Neuronal stem cell (in vitro differentiated cells): ENCODE results near the gene PRRX2.

Experiments used
- DNase-seq: peaks from one replicate; pipeline ENCODE4 v3.0.0-alpha.2; 2013; ENCODE audit warnings: low spot score
- H2AFZ ChIP-seq: one replicate; pipeline ENCODE4 v1.6.1; 2013; ENCODE audit warnings: mild to moderate bottlenecking, low read length, inconsistent platforms
- H2AK5ac ChIP-seq: 2 replicates; pipeline ENCODE4 v1.6.1; 2013; ENCODE audit warnings: low read depth, mild to moderate bottlenecking, inconsistent platforms, low read length, moderate library complexity, mixed read lengths
- H2BK120ac ChIP-seq: 2 replicates; pipeline ENCODE4 v1.6.1; 2013; ENCODE audit warnings: low read depth, mild to moderate bottlenecking, inconsistent platforms, low read length, moderate library complexity, mixed read lengths
- H2BK12ac ChIP-seq: one replicate; pipeline ENCODE4 v1.6.1; 2013; ENCODE audit warnings: low read length, inconsistent platforms
- H2BK15ac ChIP-seq: 2 replicates; pipeline ENCODE4 v1.6.1; 2013; ENCODE audit warnings: mild to moderate bottlenecking, low read length, inconsistent platforms, mixed read lengths
- H2BK5ac ChIP-seq: one replicate; pipeline ENCODE4 v1.6.1; 2013; ENCODE audit warnings: inconsistent platforms, mild to moderate bottlenecking, low read length, moderate library complexity
- H3K14ac ChIP-seq: one replicate; pipeline ENCODE4 v1.6.1; 2013; ENCODE audit warnings: low read length, inconsistent platforms
- H3K18ac ChIP-seq: 2 replicates; pipeline ENCODE4 v1.6.1; 2013; ENCODE audit warnings: low read length, inconsistent platforms
- H3K23ac ChIP-seq: 2 replicates; pipeline ENCODE4 v1.6.1; 2013; ENCODE audit warnings: low read depth, mild to moderate bottlenecking, mixed read lengths, low read length, inconsistent platforms; ENCODE audit not compliant: poor library complexity
- H3K27ac ChIP-seq: replicated peaks from 3 replicates; pipeline ENCODE4 v1.5.1; 2013; ENCODE audit warnings: low read length, inconsistent platforms
- H3K27me3 ChIP-seq, 3 experiments: 2 replicates each; pipeline ENCODE4 v1.6.1; 2013; ENCODE audit warnings: low read length in 3 of 3, mild to moderate bottlenecking in 2 of 3, inconsistent platforms in 1 of 3, low read depth in 1 of 3, mixed read lengths in 1 of 3, moderate library complexity in 1 of 3; ENCODE audit not compliant: control insufficient read depth in 3 of 3, insufficient read depth in 3 of 3
- H3K36me3 ChIP-seq, 2 donors: replicated peaks in 1 of 2; 2 replicates each; pipeline ENCODE4 v1.6.1; 2013; ENCODE audit warnings: low read length in 2 of 2; ENCODE audit not compliant: control insufficient read depth in 2 of 2, insufficient read depth in 2 of 2
- H3K4ac ChIP-seq: 2 replicates; pipeline ENCODE4 v1.6.1; 2013; ENCODE audit warnings: inconsistent platforms, mild to moderate bottlenecking, low read length, moderate library complexity
- H3K4me1 ChIP-seq, 2 donors: 1 replicate in 1 of 2; 2 replicates in 1 of 2; pipeline ENCODE4 v1.6.1; 2013; ENCODE audit warnings: low read length in 2 of 2, low read depth in 1 of 2; ENCODE audit not compliant: control insufficient read depth in 2 of 2, insufficient read depth in 1 of 2
- H3K4me2 ChIP-seq: one replicate; pipeline ENCODE4 v1.6.1; 2013; ENCODE audit warnings: mild to moderate bottlenecking, low read length, inconsistent platforms; ENCODE audit not compliant: insufficient read depth, poor library complexity, severe bottlenecking
- H3K4me3 ChIP-seq, 2 donors: 2 replicates each; pipeline ENCODE4 v1.5.1; 2013; ENCODE audit warnings: low read length in 2 of 2, mild to moderate bottlenecking in 2 of 2, inconsistent platforms in 1 of 2, moderate library complexity in 1 of 2
- H3K79me1 ChIP-seq: one replicate; pipeline ENCODE4 v1.6.1; 2013; ENCODE audit warnings: low read depth, mild to moderate bottlenecking, inconsistent platforms, low read length, moderate library complexity
- H3K9ac ChIP-seq: one replicate; pipeline ENCODE4 v1.6.1; 2013; ENCODE audit warnings: mild to moderate bottlenecking, low read depth, low read length, inconsistent platforms; ENCODE audit not compliant: poor library complexity
- H3K9me3 ChIP-seq, 2 donors: replicated peaks in 1 of 2; 2 replicates each; pipeline versions ENCODE3 to v1.6.1; 2013; ENCODE audit warnings: low read length in 2 of 2, mild to moderate bottlenecking in 2 of 2, inconsistent platforms in 1 of 2, low read depth in 1 of 2, mixed read lengths in 1 of 2, moderate library complexity in 1 of 2; ENCODE audit not compliant: control insufficient read depth in 2 of 2, insufficient read depth in 1 of 2
- H4K8ac ChIP-seq: one replicate; pipeline ENCODE4 v1.6.1; 2013; ENCODE audit warnings: low read depth, mild to moderate bottlenecking, inconsistent platforms, low read length, moderate library complexity
- H4K91ac ChIP-seq: one replicate; pipeline ENCODE4 v1.6.1; 2013; ENCODE audit warnings: low read length, low read depth, mild to moderate bottlenecking, inconsistent platforms; ENCODE audit not compliant: poor library complexity
- WGBS, 2 donors: extraction: QIAGEN DNeasy Blood & Tissue Kit; methylation state at CpG; one replicate each; pipeline ENCODE4 v1.1.7; 2013; ENCODE audit warnings: missing lambda C conversion rate in 2 of 2, mixed read lengths in 1 of 2; ENCODE audit not compliant: insufficient read length in 2 of 2, insufficient replicate concordance in 1 of 2; ENCODE audit errors: extremely low coverage in 2 of 2; 5-methylcytosine and 5-hydroxymethylcytosine counted together

The PRRX2 gene

GRCh38 chr9:129724456-129725190 lies 59.2 kb downstream of the PRRX2 start:
- Histone ChIP-seq H3K4me2 (no peak overlapping the region), H3K14ac (no peak overlapping the region), H3K4me3 (no peak overlapping the region), H2BK15ac (no peak overlapping the region), H2AFZ (no peak overlapping the region), H3K27me3 (peaks cover 0 to 9% (median 0%) of the 10 kb centered on the region in 3 experiments), H3K9ac (no peak overlapping the region), H3K27ac (no peak overlapping the region), H3K4ac (no peak overlapping the region), H2BK5ac (no peak overlapping the region), H2BK12ac (no peak overlapping the region), H4K91ac (no peak overlapping the region), H4K8ac (no peak overlapping the region), H3K18ac (peak overlapping the region; percentile 19), H3K23ac (no peak overlapping the region), H3K9me3 (no peaks in the 10 kb centered on the region), H2BK120ac (no peak overlapping the region), H3K4me1 (peaks cover 0 to 1% of the 10 kb centered on the region in 2 donors), H3K36me3 (no peaks in the 10 kb centered on the region), H3K79me1 (peaks cover 7% of the 10 kb centered on the region), H2AK5ac (no peak overlapping the region)
- DNase-seq, result no peak
- no CpG with 5 or more reads among the region's 16 CpGs for WGBS, 2 donors

GRCh38 chr9:129725795-129726251 lies 60.4 kb downstream of the PRRX2 start:
- Histone ChIP-seq H3K4me2 (no peak overlapping the region), H3K23ac (no peak overlapping the region), H3K4me1 (peaks cover 0 to 1% of the 10 kb centered on the region in 2 donors), H3K14ac (no peak overlapping the region), H3K27ac (no peak overlapping the region), H4K91ac (no peak overlapping the region), H3K9me3 (no peaks in the 10 kb centered on the region), H4K8ac (no peak overlapping the region), H2BK15ac (peak overlapping the region; percentile 79), H2BK120ac (no peak overlapping the region), H3K4ac (no peak overlapping the region), H3K36me3 (no peaks in the 10 kb centered on the region), H2BK12ac (no peak overlapping the region), H2BK5ac (peak overlapping the region; percentile 48), H3K4me3 (no peak overlapping the region), H2AFZ (no peak overlapping the region), H3K27me3 (peaks cover 0 to 8% (median 0%) of the 10 kb centered on the region in 3 experiments), H3K18ac (no peak overlapping the region), H3K79me1 (peaks cover 2% of the 10 kb centered on the region), H2AK5ac (peak overlapping the region; percentile 90), H3K9ac (no peak overlapping the region)
- DNase-seq, result no peak
- WGBS, 2 donors, result no CpG with 5 or more reads among the region's 10 CpGs

GRCh38 chr9:129726322-129727160 lies 61.1 kb downstream of the PRRX2 start:
- H3K27me3 ChIP-seq, result peaks cover 0 to 7% (median 0%) of the 10 kb centered on the region in 3 experiments
- H3K4me2 ChIP-seq, result no peak overlapping the region
- peak; percentile 72 for DNase-seq
- H3K36me3 ChIP-seq, result no peaks in the 10 kb centered on the region
- no peak overlapping the region for H2BK5ac ChIP-seq
- H3K9ac ChIP-seq, result no peak overlapping the region
- no peaks in the 10 kb centered on the region for H3K9me3 ChIP-seq
- H4K8ac ChIP-seq, result no peak overlapping the region
- no peak overlapping the region for H2AK5ac ChIP-seq
- H4K91ac ChIP-seq, result no peak overlapping the region
- no peak overlapping the region for H2BK120ac ChIP-seq
- no peak overlapping the region for H3K4ac ChIP-seq
- no peak overlapping the region for H2BK12ac ChIP-seq
- H3K14ac ChIP-seq, result no peak overlapping the region
- peaks cover 0 to 1% of the 10 kb centered on the region in 2 donors for H3K4me1 ChIP-seq
- peak overlapping the region; percentile 66 for H2AFZ ChIP-seq
- no CpG with 5 or more reads among the region's 23 CpGs for WGBS, 2 donors
- H3K27ac ChIP-seq, result no peak overlapping the region
- H3K4me3 ChIP-seq, result no peak overlapping the region
- no peak overlapping the region for H3K18ac ChIP-seq
- no peak overlapping the region for H2BK15ac ChIP-seq
- no peak overlapping the region for H3K23ac ChIP-seq
- no peaks in the 10 kb centered on the region for H3K79me1 ChIP-seq

GRCh38 chr9:129728744-129729143 lies 63.3 kb downstream of the PRRX2 start:
- H4K8ac ChIP-seq, result no peak overlapping the region
- DNase-seq, result no peak
- H4K91ac ChIP-seq, result no peak overlapping the region
- no peak overlapping the region for H3K4me3 ChIP-seq
- no peak overlapping the region for H2AFZ ChIP-seq
- no peaks in the 10 kb centered on the region for H3K36me3 ChIP-seq
- no peak overlapping the region for H3K14ac ChIP-seq
- H2BK12ac ChIP-seq, result no peak overlapping the region
- H2BK120ac ChIP-seq, result no peak overlapping the region
- H3K18ac ChIP-seq, result no peak overlapping the region
- H3K4me1 ChIP-seq, result peaks cover 0 to 1% of the 10 kb centered on the region in 2 donors
- H3K27me3 ChIP-seq, result peaks cover 0 to 11% (median 0%) of the 10 kb centered on the region in 3 experiments
- H3K9ac ChIP-seq, result no peak overlapping the region
- no peak overlapping the region for H3K4ac ChIP-seq
- H3K23ac ChIP-seq, result no peak overlapping the region
- no peak overlapping the region for H2BK5ac ChIP-seq
- no CpG with 5 or more reads among the region's 7 CpGs for WGBS, 2 donors
- H3K79me1 ChIP-seq, result no peaks in the 10 kb centered on the region
- no peak overlapping the region for H3K4me2 ChIP-seq
- no peak overlapping the region for H2AK5ac ChIP-seq
- H3K9me3 ChIP-seq, result no peaks in the 10 kb centered on the region
- H2BK15ac ChIP-seq, result no peak overlapping the region
- no peak overlapping the region for H3K27ac ChIP-seq
